ENCODE data around the gene CREBRF.

CREBRF gene

DNA sequence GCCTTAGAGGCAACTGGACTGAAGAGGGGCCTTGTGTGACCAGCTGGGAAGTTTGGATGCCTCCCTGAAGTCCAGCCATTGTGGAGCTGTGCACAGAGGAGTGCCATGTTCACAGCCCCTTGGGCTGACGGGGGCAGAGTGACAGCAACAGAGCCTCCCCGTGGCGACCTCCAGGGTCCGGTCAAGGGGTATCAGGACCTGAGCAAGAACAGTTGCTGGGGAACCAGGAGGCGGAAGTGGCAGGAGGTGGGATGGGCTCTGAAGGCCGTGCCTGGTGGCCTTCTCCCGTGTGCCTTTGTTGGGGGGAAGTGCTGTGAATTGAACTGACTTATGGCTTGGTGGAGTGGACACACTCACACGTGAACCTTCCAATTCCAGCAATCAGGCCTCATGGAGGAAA lies 102.2 kb downstream of the CREBRF start:
- DNase-seq: no peak

DNA sequence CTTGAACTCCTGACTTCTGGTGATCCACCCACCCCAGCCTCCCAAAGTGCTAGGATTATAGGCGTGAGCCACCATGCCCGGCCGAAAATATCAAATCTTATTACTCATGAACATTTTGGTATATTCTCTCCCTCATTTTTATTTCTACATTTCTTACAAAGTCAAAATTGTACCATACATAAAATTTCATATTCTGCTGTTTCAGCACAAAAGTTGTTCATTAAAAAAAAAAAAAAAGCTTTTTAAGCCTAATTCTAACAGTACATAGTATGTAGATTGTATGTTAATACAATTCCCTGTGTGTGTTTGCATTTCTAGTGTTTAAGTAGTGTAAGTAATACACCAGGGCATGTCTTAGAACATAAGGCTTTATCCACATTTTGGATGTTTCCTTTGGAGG lies 103.1 kb downstream of the CREBRF start:
- DNase-seq: no peak

DNA sequence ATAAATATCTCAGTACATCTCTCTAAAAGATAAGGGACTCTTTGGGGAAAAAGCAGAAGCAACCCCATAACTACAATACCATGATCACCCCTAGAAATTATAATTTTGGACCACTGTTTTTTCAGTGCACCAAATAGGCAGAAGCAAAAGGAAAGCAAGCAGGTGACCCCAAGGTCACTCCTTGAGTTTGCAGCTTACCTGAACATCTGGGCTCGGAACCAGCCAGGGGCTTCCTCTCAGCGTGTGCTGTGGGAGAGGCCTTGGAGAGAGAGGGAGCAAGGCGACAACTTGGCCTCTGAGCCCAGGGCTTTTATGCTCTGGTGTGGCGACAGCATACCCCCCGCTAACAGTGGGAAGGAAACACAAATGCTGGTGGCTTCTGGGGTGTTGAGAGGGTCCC lies 105.0 kb downstream of the CREBRF start:
- DNase-seq: no peak

DNA sequence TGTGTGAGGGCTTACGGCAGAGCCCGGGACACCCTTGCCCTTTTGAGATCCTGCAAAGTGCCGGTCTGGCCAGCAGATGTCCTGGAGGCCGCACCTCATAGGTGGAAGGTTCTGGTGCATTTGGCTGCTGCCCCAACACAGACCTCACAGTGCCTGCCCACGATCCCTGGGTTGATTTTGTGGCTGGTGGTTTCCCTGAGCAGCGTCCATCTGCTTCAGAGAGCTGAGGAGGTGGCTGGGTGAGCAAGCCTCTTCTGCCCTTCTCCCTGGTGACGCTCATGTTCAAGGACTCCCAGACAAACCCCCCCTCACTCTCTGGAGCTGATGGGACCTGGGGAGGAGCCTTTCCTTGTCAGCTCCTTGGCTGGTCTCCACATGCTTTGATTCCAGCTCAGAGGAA lies 107.1 kb downstream of the CREBRF start:
- DNase-seq: no peak

DNA sequence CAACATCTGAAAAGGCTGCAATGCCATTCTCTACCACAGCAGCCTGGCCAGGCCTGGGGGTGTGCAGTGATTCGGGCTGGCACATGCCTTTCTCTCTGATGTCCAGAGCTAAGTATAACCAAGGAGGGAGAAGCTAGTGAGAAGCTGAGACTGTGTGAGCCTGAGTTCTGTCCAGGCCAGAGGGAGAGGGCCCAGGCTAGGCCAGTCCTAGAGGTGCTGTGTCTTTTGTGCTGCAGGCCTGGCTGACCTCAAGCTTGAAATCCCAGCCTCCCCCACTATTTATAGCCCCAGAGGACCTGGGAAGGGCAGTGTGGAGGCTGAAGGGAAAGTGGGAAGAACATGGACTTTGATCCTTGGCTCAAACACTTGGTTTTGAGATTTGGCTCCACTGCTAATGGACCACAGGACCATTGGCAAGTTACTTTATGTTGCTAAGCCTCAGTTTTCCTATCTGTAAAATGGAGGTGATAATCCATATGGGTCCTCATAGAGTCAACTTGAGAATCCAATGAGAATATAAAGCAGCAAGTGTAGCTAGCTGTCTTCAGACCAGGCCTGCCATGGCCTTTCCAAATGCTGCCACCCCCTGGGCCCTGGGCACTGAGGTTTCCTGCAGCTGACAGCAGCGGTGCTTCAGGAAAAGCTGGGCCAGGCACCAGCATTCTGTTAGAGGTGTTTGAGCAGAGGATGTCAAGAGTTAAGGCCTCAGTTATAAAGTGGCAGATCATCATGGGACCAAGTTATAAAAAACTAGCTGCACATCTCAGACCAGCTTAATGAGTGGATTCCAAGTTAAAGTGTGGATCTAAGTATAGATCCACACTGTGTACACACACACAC lies 109.2 kb downstream of the CREBRF start:
- no peak for DNase-seq

DNA sequence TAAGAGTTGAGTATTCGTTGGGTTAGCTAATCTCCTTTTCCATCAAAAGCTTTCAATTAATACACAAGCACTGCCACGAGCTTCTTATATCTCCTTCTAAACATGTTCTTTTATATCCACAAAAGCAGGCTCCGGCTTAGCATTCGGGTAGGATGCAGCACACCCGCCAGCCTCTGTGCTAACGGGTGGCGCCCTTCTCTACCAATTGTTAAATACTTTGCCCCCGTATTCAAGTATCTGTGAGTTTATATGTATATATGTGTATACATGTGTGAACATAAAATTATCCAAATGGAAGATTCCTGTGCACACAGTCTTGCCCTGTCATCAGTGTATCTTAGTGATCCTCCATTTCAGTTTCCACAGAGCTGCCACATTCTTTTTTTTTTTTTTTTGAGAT lies 116.0 kb downstream of the CREBRF start:
- no peak for DNase-seq

DNA sequence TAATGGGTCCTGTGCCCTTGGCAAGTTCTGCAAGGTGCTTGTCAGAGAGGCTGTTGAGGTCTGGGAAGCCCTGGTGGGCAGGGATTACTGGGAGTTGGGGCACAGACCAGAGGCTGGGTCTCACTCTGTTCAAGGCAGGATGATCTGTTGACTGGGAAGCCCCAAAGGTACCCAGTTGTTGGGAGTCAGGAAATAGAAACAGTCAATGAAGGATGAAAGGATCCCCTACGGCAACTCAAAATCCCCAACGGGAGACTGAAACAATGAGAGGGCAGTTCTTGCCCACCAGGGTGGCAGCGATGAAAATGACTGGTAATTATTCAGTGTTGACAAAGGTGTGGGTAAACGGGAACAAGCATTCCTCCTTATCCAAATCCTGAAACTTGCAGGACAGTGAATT lies 119.4 kb downstream of the CREBRF start:
- DNase-seq: no peak

DNA sequence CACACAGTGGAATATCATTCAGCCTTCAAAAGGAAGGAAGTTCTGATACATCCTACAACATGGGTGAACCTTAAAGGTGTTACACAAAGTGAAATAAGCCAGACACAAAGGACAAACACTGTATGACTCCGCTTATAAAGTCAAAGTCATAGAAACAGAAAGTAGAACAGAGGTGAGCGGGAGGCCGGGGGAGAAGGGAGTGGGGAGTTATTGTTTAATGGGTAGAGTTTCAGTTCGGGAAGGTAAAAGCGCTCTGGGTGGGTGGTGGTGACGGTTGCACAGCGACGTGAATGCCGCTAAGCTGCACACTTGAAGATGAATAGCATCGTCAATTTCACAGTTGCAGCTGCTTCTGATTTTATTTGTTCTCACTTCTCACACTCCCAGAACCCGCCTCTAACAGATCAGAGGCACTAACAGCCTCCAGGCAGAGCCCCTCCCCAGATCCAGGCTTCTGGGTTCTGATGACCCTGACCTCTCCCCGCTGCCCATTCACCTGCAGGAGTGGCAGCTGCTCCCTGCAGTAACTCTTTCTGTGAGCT lies 122.3 kb downstream of the CREBRF start:
- no peak for DNase-seq

DNA sequence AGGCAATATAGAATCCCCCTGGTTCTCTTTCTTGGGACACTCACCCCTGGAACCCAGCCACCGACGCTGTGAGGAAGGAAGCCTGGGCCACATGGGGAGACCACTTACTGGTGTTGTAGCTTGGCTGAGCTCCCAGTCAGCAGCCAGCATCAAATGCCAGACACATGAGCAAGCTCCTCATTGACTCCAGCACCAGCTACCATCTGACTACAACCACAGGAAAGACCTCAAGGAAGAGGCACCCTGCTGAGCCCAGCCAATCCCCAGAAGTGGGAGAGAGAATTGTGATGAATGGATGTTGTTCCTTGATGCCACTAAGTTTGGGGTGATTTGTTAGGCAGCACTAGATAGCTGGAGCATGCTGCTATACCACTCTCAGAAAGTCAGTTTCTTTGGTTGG lies 124.2 kb downstream of the CREBRF start:
- no peak for DNase-seq

DNA sequence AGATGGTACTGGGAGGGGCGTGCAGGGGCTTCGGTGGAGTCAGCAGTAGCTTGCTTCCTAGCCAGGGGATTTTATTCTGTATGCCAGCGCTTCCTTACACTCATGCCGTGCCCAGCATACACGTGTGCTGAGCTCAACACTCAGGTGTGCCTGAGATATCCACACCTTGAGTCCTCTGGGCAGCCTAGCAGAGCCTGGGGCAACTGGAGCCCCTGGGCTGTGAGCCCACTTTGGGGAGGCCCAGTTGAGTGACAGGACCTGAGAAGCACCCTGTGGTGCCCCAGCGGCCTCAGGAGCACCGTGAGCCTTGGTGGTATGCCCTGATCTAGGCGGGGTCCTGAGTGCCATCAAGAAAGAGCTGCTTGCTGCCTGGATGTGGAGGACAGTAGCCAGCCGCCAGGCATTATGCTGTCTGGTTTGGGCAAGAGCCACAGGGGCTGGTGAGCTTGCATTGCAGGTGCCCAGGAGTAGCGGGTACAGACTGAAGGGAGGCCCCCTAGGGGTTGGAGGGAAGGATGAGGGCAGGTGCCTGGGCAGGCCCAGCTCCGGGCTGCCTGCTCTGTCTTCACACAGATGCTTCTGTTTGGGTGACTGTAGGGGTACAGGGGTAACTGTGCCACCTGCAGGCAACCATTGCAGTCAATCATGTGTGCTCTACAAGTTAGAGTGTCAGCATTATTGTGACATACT lies 131.0 kb downstream of the CREBRF start:
- DNase-seq: no peak

DNA sequence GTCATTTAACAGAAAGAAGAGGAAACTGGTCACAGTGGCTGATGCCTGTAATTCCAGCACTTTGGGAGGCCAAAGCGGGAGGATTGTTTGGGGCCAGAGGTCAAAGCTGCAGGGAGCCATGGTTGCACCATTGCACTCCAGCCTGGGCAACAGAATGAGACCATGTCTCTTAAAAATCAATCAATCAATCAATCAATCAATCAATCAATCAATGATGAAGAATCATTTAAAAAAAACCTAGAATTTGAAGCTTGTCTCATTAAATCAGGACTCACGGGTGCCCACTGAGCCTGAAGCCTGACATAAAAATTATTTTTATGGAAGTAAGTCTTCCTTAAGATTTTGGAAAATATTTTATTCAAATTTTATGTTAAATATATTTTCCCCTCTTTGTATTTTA lies 132.1 kb downstream of the CREBRF start:
- DNase-seq: no peak
